Progenitor cell of endocrine pancreas (in vitro differentiated cells): ENCODE data around the gene MAP2K6. TPM values are rescaled to one million over a fixed set of nuclear protein-coding genes. Genes with fewer than 3 reads are reported as not detected.

Source experiments
- DNase-seq: peaks from one replicate; pipeline ENCODE4 v3.0.0; 2021; ENCODE audit warnings: low spot score; ENCODE audit not compliant: unreplicated experiment
- H3K27ac Mint-ChIP-seq: 2 replicates; pipeline ENCODE4 v1.8.0; 2021; ENCODE audit warnings: mild to moderate bottlenecking, moderate library complexity, mixed read lengths
- H3K27me3 Mint-ChIP-seq: 2 replicates; pipeline ENCODE4 v1.8.0; 2021; ENCODE audit warnings: mixed read lengths
- H3K36me3 Mint-ChIP-seq: 2 replicates; pipeline ENCODE4 v1.8.0; 2022; ENCODE audit warnings: mixed read lengths; ENCODE audit not compliant: insufficient read depth
- H3K4me1 Mint-ChIP-seq: 2 replicates; pipeline ENCODE4 v1.8.0; 2021; ENCODE audit warnings: low read depth, mixed read lengths
- H3K4me3 Mint-ChIP-seq: 2 replicates; pipeline ENCODE4 v1.8.0; 2021; ENCODE audit warnings: low read depth, mild to moderate bottlenecking, moderate library complexity, mixed read lengths
- H3K9me3 Mint-ChIP-seq: 2 replicates; pipeline ENCODE4 v1.8.0; 2021; ENCODE audit warnings: low read depth, mixed read lengths
- total RNA-seq: library from RNA; stranded (reverse); gene quantifications from 2 replicates; pipeline ENCODE4 v1.2.1, GENCODE V29; 2021
- TF ChIP-seq, protein P1 (sequence below): fragments of 200-600 bp; sonication (generic); IDR thresholded peaks from one replicate; pipeline ENCODE4 v1.5.0; 2021; ENCODE audit warnings: antibody characterized with exemption, mild to moderate bottlenecking; ENCODE audit not compliant: unreplicated experiment

Gene MAP2K6
- total RNA-seq, 1 donor from 2014 or later = 44.7 TPM

DNA sequence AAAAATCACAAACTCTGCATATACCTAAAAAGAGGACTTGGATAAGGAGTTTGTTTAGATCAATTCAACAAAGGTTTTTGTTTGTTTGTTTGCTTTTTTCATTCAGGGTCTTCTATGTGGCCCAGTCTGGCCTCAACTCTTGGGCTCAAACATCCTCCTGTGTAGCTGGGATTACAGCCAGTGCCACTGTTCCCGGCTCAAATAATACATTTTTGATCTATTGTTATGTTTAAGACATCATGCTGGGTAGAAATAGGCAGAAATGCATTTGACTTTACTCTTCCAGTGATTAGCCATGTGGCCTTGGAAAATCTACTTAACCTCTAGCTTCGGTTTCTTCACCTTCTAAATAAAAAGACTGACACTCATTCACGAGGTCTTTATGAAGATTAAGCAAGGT lies 11.5 kb downstream of the MAP2K6 start:
- Mint-ChIP-seq H3K9me3 (peaks cover 4% of the 10 kb centered on the region), H3K36me3 (peaks cover 6% of the 10 kb centered on the region), H3K27me3 (no peaks in the 10 kb centered on the region), H3K4me3 (no peak overlapping the region), H3K4me1 (peaks cover 15% of the 10 kb centered on the region), H3K27ac (no peak overlapping the region)
- no peak for DNase-seq
- TF ChIP-seq, protein P1, sequence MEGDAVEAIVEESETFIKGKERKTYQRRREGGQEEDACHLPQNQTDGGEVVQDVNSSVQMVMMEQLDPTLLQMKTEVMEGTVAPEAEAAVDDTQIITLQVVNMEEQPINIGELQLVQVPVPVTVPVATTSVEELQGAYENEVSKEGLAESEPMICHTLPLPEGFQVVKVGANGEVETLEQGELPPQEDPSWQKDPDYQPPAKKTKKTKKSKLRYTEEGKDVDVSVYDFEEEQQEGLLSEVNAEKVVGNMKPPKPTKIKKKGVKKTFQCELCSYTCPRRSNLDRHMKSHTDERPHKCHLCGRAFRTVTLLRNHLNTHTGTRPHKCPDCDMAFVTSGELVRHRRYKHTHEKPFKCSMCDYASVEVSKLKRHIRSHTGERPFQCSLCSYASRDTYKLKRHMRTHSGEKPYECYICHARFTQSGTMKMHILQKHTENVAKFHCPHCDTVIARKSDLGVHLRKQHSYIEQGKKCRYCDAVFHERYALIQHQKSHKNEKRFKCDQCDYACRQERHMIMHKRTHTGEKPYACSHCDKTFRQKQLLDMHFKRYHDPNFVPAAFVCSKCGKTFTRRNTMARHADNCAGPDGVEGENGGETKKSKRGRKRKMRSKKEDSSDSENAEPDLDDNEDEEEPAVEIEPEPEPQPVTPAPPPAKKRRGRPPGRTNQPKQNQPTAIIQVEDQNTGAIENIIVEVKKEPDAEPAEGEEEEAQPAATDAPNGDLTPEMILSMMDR = no peak

DNA sequence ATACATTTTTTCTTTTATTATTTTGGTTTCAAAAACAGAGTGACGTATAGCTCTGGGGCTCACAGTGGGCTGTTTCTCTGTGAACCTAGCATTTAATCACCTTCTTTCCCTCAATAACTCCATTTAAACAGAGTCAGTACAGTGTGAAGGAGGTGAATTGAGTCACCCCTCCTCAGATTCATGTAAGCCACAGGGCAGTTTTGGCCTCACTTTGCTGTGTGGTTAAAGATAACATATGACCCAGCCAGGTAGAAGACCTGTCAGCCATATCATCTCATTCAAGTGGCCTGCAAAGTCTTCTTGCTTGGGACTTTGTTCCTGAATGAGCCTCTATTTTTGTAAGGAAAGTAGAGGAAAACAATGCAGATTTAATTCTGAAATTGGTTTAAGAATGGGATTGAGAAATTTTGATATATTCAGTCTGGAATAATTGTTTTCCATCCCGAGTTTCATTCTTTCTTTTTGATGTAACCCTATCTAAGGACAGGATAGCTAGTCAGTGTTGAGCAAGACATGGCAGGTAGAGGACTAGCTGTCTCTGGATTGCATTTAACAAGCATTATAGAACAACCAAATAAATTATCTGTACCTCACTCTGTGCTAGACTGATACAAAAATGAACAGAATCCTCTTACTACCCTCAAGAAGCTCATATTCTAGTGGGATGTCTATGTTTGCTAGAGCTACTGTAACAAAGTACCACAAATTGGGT lies 13.1 kb downstream of the MAP2K6 start:
- Mint-ChIP-seq H3K27ac (no peak overlapping the region), H3K4me1 (peaks cover 15% of the 10 kb centered on the region), H3K9me3 (peaks cover 4% of the 10 kb centered on the region), H3K27me3 (no peaks in the 10 kb centered on the region), H3K4me3 (no peak overlapping the region), H3K36me3 (peaks cover 4% of the 10 kb centered on the region)
- no peak for DNase-seq
- TF ChIP-seq, protein P1 = no peak

DNA sequence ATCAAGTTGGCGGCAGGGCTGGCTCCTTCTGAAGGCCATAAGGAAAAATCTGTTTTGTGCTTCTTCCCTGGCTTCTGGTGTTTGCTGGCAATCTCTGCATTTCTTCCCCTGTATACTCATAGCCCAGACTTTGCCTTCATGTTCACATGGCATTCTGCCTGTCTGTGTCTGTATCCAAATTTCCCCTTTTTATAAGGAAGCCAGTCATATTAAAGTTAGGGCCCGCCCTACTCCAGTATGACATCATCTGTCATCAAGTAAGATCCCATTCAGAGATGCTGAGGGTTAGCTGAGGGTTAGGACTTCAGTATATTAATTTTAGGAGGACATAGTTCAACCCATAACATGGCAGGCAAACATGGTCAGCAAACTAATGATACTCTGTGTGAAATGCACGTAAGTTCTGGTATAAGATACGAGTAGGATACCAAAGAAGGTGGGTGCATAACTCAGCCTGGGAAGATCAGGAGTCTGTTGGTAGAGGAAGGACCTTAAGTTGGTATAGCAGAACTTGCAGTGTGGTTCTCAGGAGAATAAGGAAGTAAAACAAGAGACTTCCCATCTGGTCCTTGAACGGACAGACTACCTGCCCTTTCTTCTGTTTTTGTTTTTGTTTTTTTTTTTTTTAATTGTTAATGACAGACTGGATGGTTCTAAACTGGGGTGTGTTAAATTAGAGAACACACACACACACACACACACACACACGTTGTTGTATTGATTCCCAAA lies 13.9 kb downstream of the MAP2K6 start:
- no peak for DNase-seq
- H3K36me3 Mint-ChIP-seq = peaks cover 3% of the 10 kb centered on the region
- TF ChIP-seq, protein P1 = no peak
- H3K27me3 Mint-ChIP-seq = no peaks in the 10 kb centered on the region
- H3K4me1 Mint-ChIP-seq = peaks cover 17% of the 10 kb centered on the region
- no peak overlapping the region for H3K4me3 Mint-ChIP-seq
- peaks cover 4% of the 10 kb centered on the region for H3K9me3 Mint-ChIP-seq
- no peak overlapping the region for H3K27ac Mint-ChIP-seq

DNA sequence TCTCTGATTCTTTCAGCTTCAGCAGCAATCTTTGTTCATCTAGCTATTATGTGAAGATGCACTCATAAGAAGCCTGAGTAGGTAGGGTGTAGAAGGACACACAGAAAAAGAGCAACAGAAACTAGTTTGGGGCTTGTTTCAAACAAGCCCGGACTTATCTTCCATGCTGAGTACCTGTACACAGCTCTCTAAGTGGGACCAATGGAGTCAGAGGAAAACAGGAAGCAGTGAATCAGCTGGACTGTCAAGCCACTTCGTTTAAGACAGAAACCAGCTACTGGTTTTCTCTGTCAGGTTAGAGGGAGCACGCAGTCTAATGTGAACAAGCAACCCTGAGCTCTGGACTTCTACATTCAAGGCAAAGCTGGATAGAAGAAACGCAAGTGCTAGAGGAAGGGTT lies 16.0 kb downstream of the MAP2K6 start:
- no peak for DNase-seq
- peak overlapping the region; percentile 80 for H3K27ac Mint-ChIP-seq
- H3K27me3 Mint-ChIP-seq = no peaks in the 10 kb centered on the region
- peaks cover 17% of the 10 kb centered on the region for H3K4me1 Mint-ChIP-seq
- H3K9me3 Mint-ChIP-seq = no peaks in the 10 kb centered on the region
- TF ChIP-seq, protein P1 = no peak
- H3K4me3 Mint-ChIP-seq = no peak overlapping the region
- H3K36me3 Mint-ChIP-seq = no peaks in the 10 kb centered on the region

DNA sequence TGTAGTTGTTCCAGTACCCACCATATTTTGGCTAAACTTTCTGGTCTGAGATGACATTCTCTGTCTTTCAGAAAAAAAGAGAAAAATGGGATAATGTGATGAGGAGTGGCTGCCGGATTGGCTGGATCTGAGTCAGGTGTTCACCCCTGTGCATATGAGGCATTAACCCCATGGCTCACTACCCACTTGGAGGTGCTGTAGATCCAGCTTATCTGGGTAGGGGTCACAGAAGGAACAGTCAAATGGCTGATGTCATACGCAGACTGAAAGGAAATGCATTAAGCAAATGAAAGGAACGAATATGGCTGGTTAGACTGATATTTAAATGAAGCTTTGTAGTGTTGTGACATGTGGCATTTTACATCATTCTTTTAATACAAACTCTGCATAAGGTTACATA lies 17.3 kb downstream of the MAP2K6 start:
- H3K36me3 Mint-ChIP-seq = no peaks in the 10 kb centered on the region
- H3K27ac Mint-ChIP-seq = no peak overlapping the region
- H3K4me3 Mint-ChIP-seq = no peak overlapping the region
- no peaks in the 10 kb centered on the region for H3K27me3 Mint-ChIP-seq
- H3K4me1 Mint-ChIP-seq = peaks cover 13% of the 10 kb centered on the region
- no peaks in the 10 kb centered on the region for H3K9me3 Mint-ChIP-seq
- DNase-seq = no peak
- TF ChIP-seq, protein P1 = no peak
